ENCODE results near the gene AKAP12. TPM values are rescaled to one million over a fixed set of nuclear protein-coding genes. Genes with fewer than 3 reads are reported as not detected.

The AKAP12 gene
- total and polyA plus RNA-seq, 4 donors = 9.4 to 110 (median 24.6) TPM

GRCh38 chr6:151243481-151243880 is 3.7 kb downstream of the AKAP12 start:
- no peak overlapping the region for H3K27ac ChIP-seq (ENCODE audit: low read depth in 1 of 2, low read length in 1 of 2)
- no peak for TF ChIP-seq CTCF (IDR thresholded peaks at IDR 0.05; ENCODE audit: control extremely low read depth, extremely low read depth)
- H3K27me3 ChIP-seq (ENCODE audit: control insufficient read depth in 3 of 3, insufficient read depth in 3 of 3, low read length in 2 of 3) = peaks cover 0 to 5% (median 0%) of the 10 kb centered on the region in 3 donors
- DNase-seq (no peak), ATAC-seq (ENCODE audit: insufficient read depth, low FRiP score) (no peak)
- H3K9me3 ChIP-seq (ENCODE audit: control insufficient read depth in 4 of 4, insufficient read depth in 3 of 4, low read length in 3 of 4) = peaks cover 0 to 6% (median under 1%) of the 10 kb centered on the region in 4 donors
- no peak overlapping the region for H3K4me3 ChIP-seq
- WGBS, 2 donors = 77 to 85% methylated on average over 5 of the region's 5 CpGs
- peaks cover 0 to 22% (median 7%) of the 10 kb centered on the region in 5 donors for H3K4me1 ChIP-seq (ENCODE audit: control insufficient read depth in 5 of 5, insufficient read depth in 5 of 5, low read length in 5 of 5)
- H3K36me3 ChIP-seq (ENCODE audit: control insufficient read depth in 4 of 4, insufficient read depth in 4 of 4, low read length in 4 of 4) = peaks cover 0 to 1% (median 0%) of the 10 kb centered on the region in 4 donors
- no peak overlapping the region for H3K9ac ChIP-seq (ENCODE audit: insufficient read depth in 1 of 2, low read length in 2 of 2)

GRCh38 chr6:151247490-151247889 is 7.7 kb downstream of the AKAP12 start:
- ATAC-seq (ENCODE audit: insufficient read depth, low FRiP score) (no peak), DNase-seq (no peak)
- Histone ChIP-seq H3K4me1 (ENCODE audit: control insufficient read depth in 5 of 5, insufficient read depth in 5 of 5, low read length in 5 of 5) (peaks cover 0 to 5% (median 2%) of the 10 kb centered on the region in 5 donors), H3K36me3 (ENCODE audit: control insufficient read depth in 4 of 4, insufficient read depth in 4 of 4, low read length in 4 of 4) (peaks cover 0 to 1% (median 0%) of the 10 kb centered on the region in 4 donors), H3K4me3 (no peak overlapping the region), H3K9ac (ENCODE audit: insufficient read depth in 1 of 2, low read length in 2 of 2) (no peak overlapping the region), H3K27me3 (ENCODE audit: control insufficient read depth in 3 of 3, insufficient read depth in 3 of 3, low read length in 2 of 3) (peaks cover 0 to 2% (median 0%) of the 10 kb centered on the region in 3 donors), H3K27ac (ENCODE audit: low read depth in 1 of 2, low read length in 1 of 2) (no peak overlapping the region), H3K9me3 (ENCODE audit: control insufficient read depth in 4 of 4, insufficient read depth in 3 of 4, low read length in 3 of 4) (peaks cover 0 to 2% (median under 1%) of the 10 kb centered on the region in 4 donors)
- no peak for TF ChIP-seq CTCF (IDR thresholded peaks at IDR 0.05; ENCODE audit: control extremely low read depth, extremely low read depth)
- WGBS, 2 donors = 87% methylated on average over 6 of the region's 6 CpGs

GRCh38 chr6:151248295-151248694 is 8.5 kb downstream of the AKAP12 start:
- Histone ChIP-seq H3K27ac (ENCODE audit: low read depth in 1 of 2, low read length in 1 of 2) (no peak overlapping the region), H3K9ac (ENCODE audit: insufficient read depth in 1 of 2, low read length in 2 of 2) (no peak overlapping the region), H3K27me3 (ENCODE audit: control insufficient read depth in 3 of 3, insufficient read depth in 3 of 3, low read length in 2 of 3) (no peaks in the 10 kb centered on the region), H3K4me1 (ENCODE audit: control insufficient read depth in 5 of 5, insufficient read depth in 5 of 5, low read length in 5 of 5) (no peaks in the 10 kb centered on the region), H3K36me3 (ENCODE audit: control insufficient read depth in 4 of 4, insufficient read depth in 4 of 4, low read length in 4 of 4) (peaks cover 0 to 1% (median 0%) of the 10 kb centered on the region in 4 donors), H3K4me3 (no peak overlapping the region), H3K9me3 (ENCODE audit: control insufficient read depth in 4 of 4, insufficient read depth in 3 of 4, low read length in 3 of 4) (peaks cover 0 to 2% (median 0%) of the 10 kb centered on the region in 4 donors)
- WGBS, 2 donors = 87 to 96% methylated on average over 3 of the region's 3 CpGs
- no peak for DNase-seq
- TF ChIP-seq CTCF (IDR thresholded peaks at IDR 0.05; ENCODE audit: control extremely low read depth, extremely low read depth) = no peak
- no peak for ATAC-seq (ENCODE audit: insufficient read depth, low FRiP score)

GRCh38 chr6:151252634-151253033 is 12.9 kb downstream of the AKAP12 start:
- no peak for TF ChIP-seq CTCF (IDR thresholded peaks at IDR 0.05; ENCODE audit: control extremely low read depth, extremely low read depth)
- WGBS, 2 donors = 83 to 85% methylated on average over 6 of the region's 6 CpGs
- no peaks in the 10 kb centered on the region for H3K27me3 ChIP-seq (ENCODE audit: control insufficient read depth in 3 of 3, insufficient read depth in 3 of 3, low read length in 2 of 3)
- H3K36me3 ChIP-seq (ENCODE audit: control insufficient read depth in 4 of 4, insufficient read depth in 4 of 4, low read length in 4 of 4) = no peaks in the 10 kb centered on the region
- peaks cover 0 to 14% (median 13%) of the 10 kb centered on the region in 5 donors for H3K4me1 ChIP-seq (ENCODE audit: control insufficient read depth in 5 of 5, insufficient read depth in 5 of 5, low read length in 5 of 5)
- H3K9me3 ChIP-seq (ENCODE audit: control insufficient read depth in 4 of 4, insufficient read depth in 3 of 4, low read length in 3 of 4) = no peaks in the 10 kb centered on the region
- ATAC-seq (ENCODE audit: insufficient read depth, low FRiP score) (no peak), DNase-seq (no peak)
- no peak overlapping the region for H3K4me3 ChIP-seq
- no peak overlapping the region for H3K27ac ChIP-seq (ENCODE audit: low read depth in 1 of 2, low read length in 1 of 2)
- H3K9ac ChIP-seq (ENCODE audit: insufficient read depth in 1 of 2, low read length in 2 of 2) = no peak overlapping the region

Data from lung (tissue), 12 donors.